Pericardium fibroblast (primary cell): Measurements from ENCODE around the gene LRRC74B. TPM values are rescaled to one million over a fixed set of nuclear protein-coding genes. Genes with fewer than 3 reads are reported as not detected.

ENCODE experiments used
- total RNA-seq: library from RNA; depleted of rRNA; stranded (reverse); fragments of >200 nt; gene quantifications from 2 replicates; pipeline ENCODE4 v1.2.3, GENCODE V29; 2015

The LRRC74B gene, protein sequence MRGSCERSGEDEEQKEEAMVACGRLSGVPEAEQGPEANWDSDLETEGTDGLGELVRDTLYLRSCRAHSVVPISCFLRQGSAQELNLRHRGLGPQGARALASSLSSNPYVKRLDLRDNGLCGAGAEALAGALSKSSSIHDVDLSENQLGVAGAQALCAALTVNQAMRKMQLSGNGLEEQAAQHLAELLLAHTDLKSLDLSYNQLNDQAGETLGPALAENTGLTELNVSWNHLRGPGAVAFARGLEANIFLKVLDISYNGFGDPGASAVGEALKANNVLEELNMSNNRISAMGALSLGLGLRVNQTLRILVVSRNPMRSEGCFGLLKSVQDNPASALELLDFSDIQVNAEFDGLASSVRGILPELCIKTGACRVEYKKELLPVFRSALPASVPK
- total RNA-seq: not detected in 2 replicates

DNA sequence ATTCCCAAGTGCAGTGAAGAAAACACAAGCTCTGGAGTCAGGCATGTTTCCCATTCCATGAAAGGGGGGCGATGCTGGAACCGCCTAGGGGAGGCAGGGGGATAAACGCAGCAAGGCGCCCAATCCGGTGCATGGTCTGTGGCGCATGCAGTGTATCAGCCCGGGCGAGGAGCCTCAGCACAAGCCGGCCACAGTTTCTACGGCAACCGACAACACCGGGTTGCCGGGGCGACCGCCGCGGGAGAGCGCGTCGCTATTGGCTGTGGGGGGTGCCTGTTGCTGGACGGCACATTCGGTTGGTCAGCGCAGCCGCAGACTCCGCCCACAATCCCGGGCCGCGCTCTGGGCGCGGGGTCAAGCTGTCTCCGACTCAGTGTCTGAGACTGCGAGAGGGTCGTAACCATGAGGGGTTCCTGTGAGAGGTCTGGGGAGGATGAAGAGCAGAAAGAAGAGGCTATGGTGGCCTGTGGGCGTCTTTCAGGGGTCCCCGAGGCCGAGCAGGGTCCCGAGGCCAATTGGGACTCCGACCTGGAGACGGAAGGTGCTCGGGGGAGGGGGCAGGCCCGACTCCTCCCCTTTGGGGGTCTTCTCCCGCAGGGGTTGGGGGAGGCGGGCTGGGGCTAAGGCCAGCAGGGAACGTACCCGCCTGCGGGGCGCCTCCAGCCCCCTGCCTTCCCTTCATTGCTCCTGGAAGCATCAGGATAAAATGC, at the start of gene LRRC74B:
Gene LRRC74B, plus strand, starts transcription at position 362 of the 710 bp plus-strand sequence. Its CDS starts 41 bp downstream, at position 403.

GRCh38 chr22:21001601-21002325, 44.0 kb upstream of the LRRC74B start, which contains the start of gene THAP7:
Gene THAP7 (minus strand): TSS chr22:21002118. CDS start chr22:21001911, 207 bp downstream.

DNA sequence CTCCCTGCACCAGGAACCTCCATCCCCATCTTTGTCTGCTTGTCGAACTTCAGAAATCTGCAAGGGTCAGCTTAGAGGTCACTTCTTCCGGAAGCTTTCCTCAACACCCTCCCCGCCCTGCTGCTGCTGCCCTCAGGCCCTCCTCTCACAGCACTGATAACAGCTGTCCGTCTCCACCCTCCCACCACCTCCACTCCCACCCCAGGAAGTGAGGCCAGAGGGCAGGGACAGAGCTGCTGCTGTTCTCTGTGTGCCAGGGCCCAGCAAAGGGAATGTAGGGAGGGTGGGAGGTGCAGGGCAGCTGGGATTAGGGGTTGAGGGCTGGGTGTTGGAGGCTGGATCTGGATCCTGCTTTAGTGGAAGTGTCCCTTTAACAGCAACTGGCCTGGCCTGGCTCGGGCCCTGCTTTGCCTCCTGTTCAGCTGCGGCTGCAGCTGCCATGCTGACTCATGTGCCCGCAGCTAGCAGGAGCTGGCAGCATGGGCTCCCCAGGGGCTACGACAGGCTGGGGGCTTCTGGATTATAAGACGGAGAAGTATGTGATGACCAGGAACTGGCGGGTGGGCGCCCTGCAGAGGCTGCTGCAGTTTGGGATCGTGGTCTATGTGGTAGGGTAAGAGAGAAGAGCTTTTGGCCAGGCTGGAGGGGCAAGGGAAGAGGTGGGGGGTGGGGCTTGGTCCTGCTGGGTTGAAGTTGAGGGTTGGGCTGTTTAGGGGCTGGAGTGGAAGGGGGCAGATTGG, 30.9 kb upstream of the LRRC74B start, which contains the start of gene P2RX6:
Gene P2RX6, plus strand, starts transcription at position 440 of the 740 bp plus-strand sequence. Its CDS starts 10 bp downstream, at position 450.

DNA sequence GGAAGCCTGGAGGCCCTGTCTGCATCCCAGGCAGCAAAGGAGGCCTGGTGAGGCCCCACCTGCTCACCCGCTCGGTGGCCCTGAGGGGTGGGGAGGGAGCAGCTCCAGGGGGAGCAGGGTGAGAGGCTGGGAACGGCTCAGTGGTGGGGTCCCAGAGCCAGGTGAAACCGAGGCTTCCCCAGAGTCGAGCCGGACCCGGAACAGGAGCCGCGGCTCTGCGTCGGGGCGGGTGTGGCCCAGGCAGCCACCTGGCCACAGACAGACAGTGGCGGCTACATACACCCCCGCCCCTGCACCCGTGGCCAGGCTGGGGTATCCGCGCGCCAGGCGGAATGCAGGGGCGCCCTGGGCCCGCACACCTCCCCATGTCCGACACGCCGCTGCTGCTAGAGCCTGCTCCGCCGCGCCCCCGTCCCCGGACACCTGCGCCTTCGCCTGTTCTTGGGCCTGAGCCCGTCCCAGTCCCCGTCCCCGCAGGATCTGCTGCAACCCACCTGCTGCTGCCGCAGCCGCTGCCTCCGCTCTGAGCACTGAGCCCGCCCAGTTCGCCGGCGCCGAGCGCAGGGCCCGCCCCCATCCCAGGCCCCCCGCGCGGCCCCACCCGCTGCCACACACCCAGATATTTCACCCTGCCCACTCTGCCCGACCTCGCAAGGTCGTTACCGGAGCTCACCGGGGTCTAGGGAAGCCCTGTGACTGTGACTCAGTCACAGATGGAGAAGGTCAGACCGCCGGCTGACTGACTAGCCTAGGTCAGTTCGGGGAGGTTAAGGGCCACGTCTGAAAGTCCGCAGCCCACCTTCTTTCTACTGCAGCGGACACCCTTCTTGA, 13.5 kb upstream of the LRRC74B start, which contains the start of gene SLC7A4:
Gene SLC7A4, minus strand, starts transcription at position 525 of the 831 bp plus-strand sequence. CDS start 749 bp downstream, outside the sequence.

Other genes with a start within 250 kb of the LRRC74B start
- gene PI4KA, start 187.1 kb upstream of the LRRC74B start, total RNA-seq: 39.7 and 40.6 TPM in 2 replicates
- gene SNAP29, start 186.9 kb upstream of the LRRC74B start, total RNA-seq: 16.1 and 20.3 TPM in 2 replicates
- gene CRKL, start 128.5 kb upstream of the LRRC74B start, total RNA-seq: 35.2 and 37.0 TPM in 2 replicates
- 0.17 and 1.1 TPM in 2 replicates for gene AIFM3, start 78.7 kb upstream of the LRRC74B start, total RNA-seq
- 29.5 and 33.8 TPM in 2 replicates for gene LZTR1, start 63.6 kb upstream of the LRRC74B start, total RNA-seq
- 34.0 TPM in 2 replicates for gene THAP7, start 43.8 kb upstream of the LRRC74B start, total RNA-seq
- 4.1 and 4.3 TPM in 2 replicates for gene P2RX6, start 30.8 kb upstream of the LRRC74B start, total RNA-seq
- 0.51 and 2.7 TPM in 2 replicates for gene SLC7A4, start 13.4 kb upstream of the LRRC74B start, total RNA-seq